Testis (tissue), 2 donors: Measurements from ENCODE around the gene DDAH2.

Experiments
- CTCF ChIP-seq, 3 experiments: fragments of 450-650 bp in 2 of 3; fragments of 200-600 bp in 1 of 3; sonication (generic) in 1 of 3; IDR thresholded peaks; one replicate each; pipeline ENCODE4 v1.5.1; 2016 to 2019; ENCODE audit warnings: antibody characterized with exemption in 3 of 3, mild to moderate bottlenecking in 2 of 3, moderate library complexity in 1 of 3
- POLR2A ChIP-seq: fragments of 450-650 bp; IDR thresholded peaks from one replicate; pipeline ENCODE4 v1.6.1; 2017; ENCODE audit warnings: antibody characterized with exemption, mild to moderate bottlenecking, moderate library complexity

DNA sequence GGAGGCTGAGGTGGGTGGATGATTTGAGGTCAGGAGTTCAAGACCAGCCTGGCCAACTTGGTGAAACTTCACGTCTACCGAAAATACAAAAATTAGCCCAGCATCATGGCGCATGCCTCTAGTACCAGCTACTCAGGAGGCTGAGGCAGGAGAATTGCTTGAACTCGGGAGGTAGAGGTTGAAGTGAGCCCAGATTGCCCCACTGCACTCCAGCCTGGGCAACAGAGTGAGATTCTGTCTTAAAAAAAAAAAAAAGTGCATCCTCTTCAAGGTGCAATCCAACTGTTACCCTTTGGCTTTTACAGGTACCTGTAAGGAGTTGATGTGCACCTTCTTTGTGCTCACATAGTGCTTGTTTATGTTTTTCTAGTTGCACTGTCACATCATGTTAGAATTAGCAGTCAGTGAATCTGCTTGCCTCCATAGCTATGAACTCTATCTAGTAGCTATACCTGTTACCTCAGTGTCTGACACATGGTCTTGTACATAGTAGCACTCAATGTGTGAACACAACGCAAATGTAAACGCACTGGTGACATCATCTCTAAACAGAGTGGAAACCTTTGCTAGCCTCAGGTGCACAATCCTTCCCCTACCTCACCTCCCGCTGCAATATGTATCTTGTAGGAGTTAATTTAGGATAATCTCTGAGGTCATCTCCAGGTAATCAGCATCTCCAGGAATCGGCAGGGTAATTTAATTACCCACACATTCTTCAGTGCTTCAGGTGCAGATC lies 20.4 kb upstream of the DDAH2 start:
- TF ChIP-seq CTCF (IDR thresholded peaks at IDR 0.05) (no peak), POLR2A (no peak)
